GM21723 (cell line): ENCODE data around the gene SLC38A4.

Experiments used
- ATAC-seq: cut with Tn5 transposase; IDR thresholded peaks from one replicate; pipeline ENCODE4 v1.9.1; 2021; ENCODE audit warnings: mild to moderate bottlenecking, moderate library complexity; ENCODE audit not compliant: unreplicated experiment

Gene SLC38A4

DNA sequence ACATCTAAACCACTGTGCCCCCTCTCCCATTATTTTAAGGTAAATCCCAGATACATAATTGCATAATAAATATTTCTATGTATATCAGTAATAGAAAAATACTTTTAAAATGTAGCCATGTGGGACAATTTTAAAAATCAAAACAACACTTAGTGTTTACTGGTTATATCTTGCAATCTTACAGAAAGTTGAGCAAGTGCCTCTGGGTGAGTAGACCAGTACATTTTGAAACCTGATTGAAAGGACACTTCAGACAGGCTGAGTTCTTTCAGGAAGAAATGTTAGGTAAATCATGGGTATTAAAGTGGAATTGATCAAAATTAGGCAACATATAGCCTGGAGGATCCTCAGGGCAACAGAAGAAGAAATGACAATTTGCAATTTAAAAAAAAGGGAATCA is 7.2 kb downstream of the SLC38A4 start:
- ATAC-seq, result no peak

GRCh38 chr12:46815809-46816208 is 10.0 kb downstream of the SLC38A4 start:
- no peak for ATAC-seq

GRCh38 chr12:46814143-46814542 is 11.7 kb downstream of the SLC38A4 start:
- ATAC-seq, result no peak

DNA sequence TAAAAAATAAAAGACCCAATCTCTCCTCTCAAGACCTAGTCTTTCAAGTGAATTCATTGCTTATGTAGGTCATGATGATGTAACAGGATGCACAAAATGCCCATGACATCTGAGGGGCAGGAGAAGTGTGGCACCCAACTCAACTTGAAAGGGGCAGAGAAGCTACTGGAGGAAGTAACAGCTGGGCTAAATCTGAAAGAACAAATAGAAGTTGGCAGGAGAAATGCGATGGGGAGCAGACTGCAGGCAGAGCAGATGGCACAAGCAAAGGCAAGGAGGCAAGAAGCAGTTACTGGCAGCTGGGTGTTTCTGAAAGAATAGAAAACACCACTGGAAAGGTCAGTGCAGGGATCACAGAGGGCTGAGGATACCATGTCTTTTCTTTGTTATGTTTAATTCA is 14.6 kb downstream of the SLC38A4 start:
- no peak for ATAC-seq

DNA sequence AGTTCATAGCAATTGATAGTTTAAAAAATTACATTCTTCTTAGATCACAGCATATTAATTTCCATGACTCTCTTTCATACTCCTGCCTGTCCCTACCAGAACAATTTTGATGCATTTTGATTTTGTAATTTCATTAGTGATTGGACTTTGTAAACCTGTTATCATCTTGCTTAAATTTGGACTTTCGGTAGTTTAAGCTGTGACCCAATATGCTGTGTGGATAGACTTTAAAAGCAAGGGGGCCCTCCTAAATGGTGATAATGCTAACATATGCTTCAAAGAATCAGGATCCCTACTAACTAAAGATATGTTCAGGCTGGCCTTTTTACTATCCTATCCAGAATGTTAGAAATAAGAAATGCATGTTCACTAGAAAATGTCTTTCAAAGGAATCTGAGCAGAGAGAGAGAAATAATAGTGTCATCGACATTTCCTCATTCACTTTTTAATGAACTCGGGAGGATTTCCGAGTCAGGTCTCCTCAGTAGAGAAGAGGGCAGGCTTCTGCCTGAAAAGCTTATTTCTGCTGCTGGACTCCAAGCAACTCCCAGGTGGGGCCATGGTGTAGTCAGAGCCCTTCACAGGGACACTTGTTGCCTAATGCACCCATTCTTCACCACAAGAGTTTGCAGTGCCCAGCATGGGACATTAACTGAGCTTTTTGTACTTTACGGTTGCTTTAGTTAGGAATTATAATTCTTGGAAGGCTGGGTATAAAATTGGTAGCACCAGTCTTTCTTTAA is 16.7 kb downstream of the SLC38A4 start:
- no peak for ATAC-seq

- no peak for ATAC-seq
Observed at GRCh38 chr12:46808317-46808716, 17.5 kb downstream of the SLC38A4 start.

DNA sequence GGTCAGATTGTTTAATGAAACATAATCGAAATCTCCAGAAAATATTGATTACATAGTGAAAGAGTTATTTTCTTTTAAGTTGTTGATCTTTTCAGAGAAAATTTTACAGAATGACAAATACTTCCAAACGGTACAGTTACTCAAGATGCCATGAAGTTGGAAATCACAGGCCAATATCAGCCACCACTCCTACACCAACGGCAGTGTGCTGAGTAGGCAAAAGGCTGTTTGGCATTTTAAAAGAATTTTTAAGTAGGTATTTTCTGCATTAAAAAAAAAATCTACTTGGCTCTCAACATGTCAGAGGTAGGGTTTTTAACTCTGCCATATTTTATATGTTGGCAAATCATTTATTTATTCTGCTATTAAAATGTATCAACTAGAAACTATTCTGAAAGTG is 21.7 kb downstream of the SLC38A4 start:
- ATAC-seq, result no peak

GRCh38 chr12:46803517-46803916 is 22.3 kb downstream of the SLC38A4 start:
- ATAC-seq, result no peak

GRCh38 chr12:46801293-46801692 is 24.5 kb downstream of the SLC38A4 start:
- no peak for ATAC-seq

DNA sequence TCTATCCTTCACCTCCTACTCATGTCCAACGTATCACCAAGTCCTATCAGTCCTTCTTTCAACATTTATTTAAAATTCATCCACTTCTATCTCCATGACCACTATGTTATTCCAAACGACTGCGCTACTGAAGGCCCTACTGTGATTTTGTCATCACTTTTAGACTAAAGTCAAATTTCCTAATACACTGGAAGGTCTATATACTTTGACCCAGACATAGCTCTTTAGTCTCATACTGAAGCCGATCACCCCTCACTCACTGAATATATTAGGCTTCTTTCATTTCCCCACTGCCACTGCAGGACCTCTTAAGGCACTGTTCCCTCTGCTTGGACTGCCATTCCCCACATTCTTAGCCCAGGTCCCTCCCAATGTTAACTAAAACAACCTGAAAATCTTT is 25.6 kb downstream of the SLC38A4 start:
- ATAC-seq, result no peak

DNA sequence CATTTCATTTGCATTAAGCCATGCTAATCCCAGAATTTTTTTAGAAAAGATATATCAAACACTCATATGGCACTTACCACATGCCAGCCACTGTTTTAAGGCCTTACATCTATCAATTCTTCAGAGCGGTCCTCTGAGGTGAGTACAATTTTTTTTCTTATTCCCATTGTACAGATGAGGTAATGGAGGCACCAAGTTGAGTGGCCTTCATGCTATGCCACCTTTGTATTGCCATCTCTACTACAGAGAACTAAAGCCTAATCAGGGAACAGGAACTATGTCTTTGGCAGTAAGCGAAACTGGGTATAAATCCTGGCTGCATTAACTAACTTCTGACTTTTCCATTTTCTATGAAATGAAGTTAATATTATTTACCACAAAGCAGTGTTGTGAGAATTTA is 27.1 kb downstream of the SLC38A4 start:
- ATAC-seq, result no peak

DNA sequence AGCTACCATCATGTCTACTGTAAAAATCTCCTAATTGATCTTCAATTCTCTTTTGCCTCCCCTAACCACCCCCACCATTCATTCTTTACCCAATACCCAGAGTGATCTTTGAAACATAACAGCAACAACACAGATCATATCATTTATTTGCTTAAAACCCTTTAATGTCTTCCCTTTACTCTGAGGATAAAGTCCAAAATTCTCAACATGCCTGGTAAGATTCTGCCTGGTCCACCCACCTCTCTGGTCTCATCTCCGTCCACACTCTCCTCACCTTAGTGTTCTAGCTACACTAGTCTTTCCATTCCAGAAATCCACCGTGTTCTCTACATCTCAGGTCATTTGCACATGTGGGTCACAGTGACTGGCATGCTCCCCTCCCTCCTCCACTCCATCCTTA is 27.7 kb downstream of the SLC38A4 start:
- ATAC-seq, result no peak

- ATAC-seq, result no peak
Observed at GRCh38 chr12:46795988-46796387, 29.8 kb downstream of the SLC38A4 start.

GRCh38 chr12:46794593-46795190 is 31.1 kb downstream of the SLC38A4 start:
- ATAC-seq, result peak; percentile 87

DNA sequence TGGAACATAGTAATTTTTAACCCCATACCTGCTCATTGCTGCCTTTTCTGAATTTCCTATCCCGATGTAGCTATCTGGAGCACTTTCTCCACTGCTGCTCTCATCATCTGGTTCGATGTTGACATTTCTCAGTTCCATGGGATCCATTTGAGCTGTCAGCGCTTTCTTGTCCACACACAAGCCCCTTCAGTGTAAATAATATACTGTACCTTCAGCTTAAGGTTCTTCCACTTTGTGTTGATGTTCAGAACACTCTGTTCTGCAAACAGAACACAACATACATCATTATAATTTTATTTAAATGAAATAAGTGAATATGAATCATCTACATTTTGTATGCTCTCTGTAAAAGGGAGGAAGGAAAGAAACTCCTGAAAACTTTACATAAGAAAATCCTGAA is 32.9 kb downstream of the SLC38A4 start:
- ATAC-seq, result no peak

- ATAC-seq, result no peak
Observed at GRCh38 chr12:46790066-46790465, 35.7 kb downstream of the SLC38A4 start.

DNA sequence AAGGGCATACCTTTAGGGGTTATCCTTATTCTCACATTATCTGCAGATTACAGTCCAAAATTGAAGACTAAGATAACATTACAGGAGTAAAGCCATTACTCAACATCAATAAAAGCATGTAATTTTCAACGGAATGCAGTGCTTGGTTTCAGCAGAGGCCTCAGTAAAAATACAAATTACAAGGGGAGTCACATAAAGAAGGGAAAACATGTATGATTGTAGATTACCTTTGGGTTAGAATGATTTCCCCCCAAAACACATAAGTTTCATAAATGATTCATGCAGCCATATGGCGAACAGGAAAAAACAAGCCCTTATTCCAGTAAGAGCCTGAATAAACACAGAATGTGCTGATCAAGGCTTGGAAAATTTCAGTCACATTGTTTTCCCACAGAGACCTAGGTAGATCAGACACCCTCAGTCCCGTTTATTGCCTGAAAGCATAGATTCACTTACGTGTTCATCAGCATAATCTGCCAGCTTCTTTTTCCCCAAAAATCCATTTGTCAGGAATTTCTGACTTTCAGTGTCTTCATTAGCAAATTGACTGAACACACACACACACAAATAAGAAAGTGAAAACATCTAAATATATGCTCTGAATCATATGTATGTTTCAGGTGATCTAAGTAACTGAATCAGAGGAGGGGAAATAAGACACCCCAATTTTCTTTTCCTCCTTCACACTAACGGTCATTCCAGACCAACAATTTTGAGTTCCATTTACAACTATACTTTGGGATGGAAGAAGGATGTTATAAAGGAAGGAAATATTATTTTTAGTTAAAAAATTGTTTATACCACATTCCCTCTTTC is 37.5 kb downstream of the SLC38A4 start:
- no peak for ATAC-seq

DNA sequence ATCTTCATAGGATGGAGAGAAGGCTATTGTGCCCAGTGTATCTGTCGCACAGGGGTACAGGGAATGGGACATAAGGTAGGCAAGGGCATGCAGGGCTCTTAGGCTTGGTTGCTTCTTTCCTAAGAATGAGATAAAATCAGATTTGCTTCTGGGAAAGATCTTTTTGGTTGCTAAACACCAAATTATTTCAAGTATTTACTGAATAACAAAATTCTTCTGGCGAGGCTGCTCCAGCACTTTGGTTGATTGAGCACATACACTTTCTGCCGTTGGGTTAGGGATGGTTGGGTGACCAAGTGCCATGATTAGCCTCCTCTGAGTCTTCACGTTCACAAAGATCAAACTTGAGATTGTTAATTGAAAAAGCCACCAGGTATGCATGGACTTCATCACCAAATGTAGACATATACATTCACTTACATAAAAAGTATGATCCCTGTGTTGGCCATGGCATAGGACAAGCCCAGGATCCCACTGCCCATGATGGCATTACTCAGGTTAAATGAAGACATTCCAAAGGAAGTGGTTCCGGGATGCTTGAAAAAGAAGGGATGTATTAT is 38.2 kb downstream of the SLC38A4 start:
- no peak for ATAC-seq

- no peak for ATAC-seq
Observed at GRCh38 chr12:46786774-46787173, 39.0 kb downstream of the SLC38A4 start.

- ATAC-seq, result no peak
Observed at GRCh38 chr12:46785382-46785781, 40.4 kb downstream of the SLC38A4 start.

DNA sequence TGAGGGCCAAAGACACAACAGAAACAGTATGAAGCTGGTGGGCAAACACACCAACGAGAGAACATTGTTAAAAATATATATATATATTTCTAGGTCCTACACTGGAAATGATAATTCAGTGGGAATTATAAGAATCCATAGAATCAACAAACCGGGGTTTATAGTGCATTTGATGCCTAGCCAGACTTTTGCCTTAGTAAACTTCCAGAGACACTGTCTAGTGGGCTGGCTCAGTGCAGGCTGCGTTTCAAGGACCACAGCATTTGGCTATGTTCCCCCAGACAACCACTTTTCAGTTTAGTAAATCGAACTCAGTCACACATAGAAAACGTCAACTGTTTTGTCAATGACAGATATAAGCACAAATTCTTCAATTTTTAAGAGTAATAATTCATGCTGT is 41.9 kb downstream of the SLC38A4 start:
- no peak for ATAC-seq

DNA sequence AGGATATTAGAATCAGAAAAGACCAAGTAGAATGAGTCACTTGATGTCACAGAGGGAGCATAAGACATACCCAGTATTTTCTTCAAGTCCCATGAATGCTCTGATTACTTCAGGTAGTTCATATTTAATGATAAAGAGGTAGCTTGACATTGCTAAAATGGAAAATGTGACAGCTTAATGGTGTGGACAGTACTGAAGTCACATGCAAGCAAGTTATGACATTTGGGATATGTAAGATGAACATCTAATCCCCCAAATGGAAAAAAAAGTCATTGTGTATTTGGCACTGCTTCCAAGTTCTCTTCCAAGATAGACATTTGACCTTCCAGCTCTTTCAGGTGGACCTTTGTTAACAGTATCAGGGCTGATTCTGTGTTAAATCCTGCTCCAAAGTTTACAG is 45.9 kb downstream of the SLC38A4 start:
- no peak for ATAC-seq
